ENCODE data around the gene MCM10.

MCM10 gene

DNA sequence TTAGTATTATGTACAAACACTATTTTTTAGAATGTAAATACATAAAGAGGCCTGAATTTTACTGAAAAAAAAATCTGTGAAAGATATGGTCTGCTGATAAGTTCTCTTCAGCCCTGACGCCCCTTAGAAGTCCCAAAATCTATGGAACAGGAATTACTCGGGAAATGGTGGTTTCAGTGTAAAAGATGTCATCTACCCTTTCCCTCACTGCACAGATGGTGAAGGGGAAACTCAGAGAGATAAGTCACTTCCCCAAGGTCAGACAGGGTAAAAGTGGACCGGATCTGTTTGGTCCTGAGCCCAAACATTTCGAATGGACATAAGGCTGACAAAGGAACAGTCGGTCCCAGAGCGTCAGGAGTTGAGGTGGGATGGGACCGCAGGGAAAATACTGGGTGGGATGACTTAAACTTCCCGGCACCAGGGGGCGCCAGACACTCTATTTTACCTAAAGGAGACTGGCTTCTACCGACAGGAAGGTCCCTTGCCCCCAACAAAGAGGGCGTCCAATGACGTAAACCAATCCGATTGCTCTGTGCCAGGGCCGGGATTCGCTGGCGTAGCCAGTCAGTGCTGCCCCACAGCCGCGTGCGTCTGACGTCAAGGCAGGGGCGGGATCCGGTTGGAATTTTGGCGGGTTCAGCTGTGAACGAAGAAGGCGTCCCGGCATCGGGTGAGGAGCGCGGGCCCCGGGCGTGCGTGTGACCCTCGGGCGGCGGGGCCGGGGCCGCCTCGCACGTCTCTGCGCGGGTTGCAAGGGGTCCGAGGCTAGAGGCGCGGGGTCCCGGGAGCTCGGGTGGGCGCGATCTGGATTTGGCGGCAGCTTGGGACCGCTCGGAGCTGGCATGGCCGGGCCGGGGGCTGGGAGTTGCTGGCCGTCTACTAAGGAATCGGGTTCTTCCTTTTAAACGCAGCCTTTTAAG is at the start of gene MCM10:
Gene MCM10, plus strand, starts transcription at position 625 of the 923 bp plus-strand sequence. CDS start 2,645 bp downstream, outside the sequence.
- no peak within 1 kb of the TSS for H3K27ac ChIP-seq (ENCODE audit: low read length)
- TF ChIP-seq EZH2phosphoT487 (IDR thresholded peaks at IDR 0.05; ENCODE audit: low read length) = no peak
- TF ChIP-seq EZH2 (optimal IDR thresholded peaks at IDR 0.05; ENCODE audit: low read depth, low read length) = no peak
- TF ChIP-seq CTCF (IDR thresholded peaks at IDR 0.05; ENCODE audit: low read length) = peak; percentile 81
- H3F3A ChIP-seq (ENCODE audit: insufficient read depth, low read length) = no peaks in the 10 kb centered on the region
- H3K4me2 ChIP-seq (ENCODE audit: low read depth, low read length) = peak within 1 kb of the TSS; percentile 95
- H3K36me3 ChIP-seq (replicated peaks; ENCODE audit: insufficient read depth, low read length) = peaks cover 4% of the 10 kb centered on the region; the same call in 1 of the 2 replicates
- no peaks in the 10 kb centered on the region for H3K27me3 ChIP-seq (replicated peaks; ENCODE audit: insufficient read depth, low read length)
- H2AFZ ChIP-seq (ENCODE audit: low read length) = peak within 1 kb of the TSS; percentile 74
- no peaks in the 10 kb centered on the region for H4K20me1 ChIP-seq (ENCODE audit: insufficient read depth, low read length)
- H3K4me3 ChIP-seq (ENCODE audit: low read length) = peak within 1 kb of the TSS; percentile 80
- H3K9ac ChIP-seq (ENCODE audit: low read length) = peak within 1 kb of the TSS; percentile 71
- H3K4me1 ChIP-seq (ENCODE audit: low read length) = peaks cover 8% of the 10 kb centered on the region
- no peaks in the 10 kb centered on the region for H3K9me2 ChIP-seq (replicated peaks; ENCODE audit: insufficient read depth, low read length)
- peaks cover 42% of the 10 kb centered on the region for H3K79me2 ChIP-seq (ENCODE audit: low read length)
- DNase-seq = peak; percentile 100
- H3K9me3 ChIP-seq (replicated peaks; ENCODE audit: insufficient read depth, low read length) = no peaks in the 10 kb centered on the region

GRCh38 chr10:13113544-13113943 is 47.8 kb upstream of the MCM10 start:
- H3K27ac ChIP-seq (ENCODE audit: low read length) = no peak overlapping the region
- H3K9me2 ChIP-seq (replicated peaks; ENCODE audit: insufficient read depth, low read length) = no peaks in the 10 kb centered on the region
- 0 out of 2 replicates have a peak, but pooled peaks cover 4% of the 10 kb centered on the region for H3K4me1 ChIP-seq (ENCODE audit: low read length)
- no peak overlapping the region for H3K4me3 ChIP-seq (ENCODE audit: low read length)
- DNase-seq = no peak
- TF ChIP-seq EZH2phosphoT487 (IDR thresholded peaks at IDR 0.05; ENCODE audit: low read length) (no peak), EZH2 (optimal IDR thresholded peaks at IDR 0.05; ENCODE audit: low read depth, low read length) (no peak), CTCF (IDR thresholded peaks at IDR 0.05; ENCODE audit: low read length) (no peak)
- H3K9me3 ChIP-seq (replicated peaks; ENCODE audit: insufficient read depth, low read length) = no peaks in the 10 kb centered on the region
- H3K27me3 ChIP-seq (replicated peaks; ENCODE audit: insufficient read depth, low read length) = no peaks in the 10 kb centered on the region
- no peak overlapping the region for H3K4me2 ChIP-seq (ENCODE audit: low read depth, low read length)
- no peaks in the 10 kb centered on the region; the same call in 1 of the 2 replicates for H3F3A ChIP-seq (ENCODE audit: insufficient read depth, low read length)
- no peaks in the 10 kb centered on the region; the same call in none of the 2 replicates for H3K36me3 ChIP-seq (replicated peaks; ENCODE audit: insufficient read depth, low read length)
- no peak overlapping the region for H2AFZ ChIP-seq (ENCODE audit: low read length)
- 0 out of 2 replicates have a peak, but pooled peaks cover 7% of the 10 kb centered on the region for H3K79me2 ChIP-seq (ENCODE audit: low read length)
- no peaks in the 10 kb centered on the region for H4K20me1 ChIP-seq (ENCODE audit: insufficient read depth, low read length)
- no peak overlapping the region for H3K9ac ChIP-seq (ENCODE audit: low read length)

DNA sequence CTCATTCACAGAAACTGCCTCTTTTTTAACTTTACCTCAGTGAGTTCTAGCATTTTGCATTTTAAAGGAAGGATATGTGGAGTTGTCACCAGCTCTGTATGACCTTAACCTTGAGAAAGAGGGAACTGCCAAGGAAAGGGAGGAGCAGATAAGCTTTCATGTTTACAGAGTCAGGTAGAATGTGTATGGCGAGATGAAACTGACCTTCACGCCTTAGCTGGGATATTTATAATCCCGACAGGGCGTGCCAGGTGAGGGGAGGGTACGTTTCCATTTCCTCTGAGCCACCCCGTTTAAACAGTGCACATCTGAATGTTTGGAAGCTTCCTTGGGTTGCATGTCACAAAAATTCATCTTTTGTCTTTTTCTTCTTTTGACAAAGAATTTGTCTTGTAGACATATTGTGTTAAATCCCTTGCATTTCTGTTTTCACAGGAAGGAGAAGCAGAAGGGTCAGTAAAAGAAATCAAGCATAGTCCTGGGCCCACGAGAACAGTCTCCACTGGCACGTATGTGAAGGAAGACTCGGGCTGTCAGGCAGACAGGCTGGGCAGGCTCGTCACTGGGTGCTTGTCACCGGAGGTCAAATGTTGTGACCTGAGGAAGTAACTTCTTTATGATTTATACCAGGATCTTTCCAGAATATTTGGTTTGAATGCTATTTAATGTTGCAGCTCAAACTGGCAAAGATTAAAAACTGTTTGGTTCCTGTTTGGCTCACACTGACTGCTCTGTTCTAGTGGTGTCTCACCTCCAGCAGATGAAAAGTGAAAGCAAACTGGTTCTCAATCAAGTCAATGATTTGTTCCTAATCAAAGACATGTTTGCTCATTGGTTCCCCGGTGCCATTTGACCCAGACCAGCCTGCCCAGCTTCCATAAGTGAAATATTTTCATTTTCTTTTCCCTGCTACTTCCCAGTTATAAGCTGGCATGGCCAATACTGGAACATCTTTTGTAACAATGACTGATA is 45.2 kb upstream of the MCM10 start:
- peak overlapping the region; percentile 13 for H3K4me2 ChIP-seq (ENCODE audit: low read depth, low read length)
- no peaks in the 10 kb centered on the region for H3K27me3 ChIP-seq (replicated peaks; ENCODE audit: insufficient read depth, low read length)
- 0 out of 2 replicates have a peak, but pooled peaks cover 4% of the 10 kb centered on the region for H3K4me1 ChIP-seq (ENCODE audit: low read length)
- H3K9me2 ChIP-seq (replicated peaks; ENCODE audit: insufficient read depth, low read length) = no peaks in the 10 kb centered on the region
- no peak overlapping the region for H2AFZ ChIP-seq (ENCODE audit: low read length)
- H3K36me3 ChIP-seq (replicated peaks; ENCODE audit: insufficient read depth, low read length) = no peaks in the 10 kb centered on the region; the same call in none of the 2 replicates
- H3K4me3 ChIP-seq (ENCODE audit: low read length) = no peak overlapping the region; the same call in 1 of the 2 replicates
- H4K20me1 ChIP-seq (ENCODE audit: insufficient read depth, low read length) = no peaks in the 10 kb centered on the region
- H3F3A ChIP-seq (ENCODE audit: insufficient read depth, low read length) = no peaks in the 10 kb centered on the region; the same call in 1 of the 2 replicates
- peak overlapping the region; percentile 32; the same call in 1 of the 2 replicates for H3K27ac ChIP-seq (ENCODE audit: low read length)
- DNase-seq = no peak
- H3K9ac ChIP-seq (ENCODE audit: low read length) = no peak overlapping the region
- H3K79me2 ChIP-seq (ENCODE audit: low read length) = 0 out of 2 replicates have a peak, but pooled peaks cover 4% of the 10 kb centered on the region
- H3K9me3 ChIP-seq (replicated peaks; ENCODE audit: insufficient read depth, low read length) = no peaks in the 10 kb centered on the region
- no peak for TF ChIP-seq CTCF (IDR thresholded peaks at IDR 0.05; ENCODE audit: low read length)
- no peak for TF ChIP-seq EZH2phosphoT487 (IDR thresholded peaks at IDR 0.05; ENCODE audit: low read length)
- TF ChIP-seq EZH2 (optimal IDR thresholded peaks at IDR 0.05; ENCODE audit: low read depth, low read length) = no peak

All from MM.1S (cell line).